ENCODE data around the gene NOC2L. TPM values are rescaled to one million over a fixed set of nuclear protein-coding genes. Genes with fewer than 3 reads are reported as not detected.
A peak's percentile ranks its signal among the peaks of the same experiment; 100 is the strongest.

NOC2L gene
- total RNA-seq, 3 donors from 2014 or later (not counting 1 experiment from before 2014, with no cell fraction given) = 61.4 to 66.0 (median 61.8) TPM

DNA sequence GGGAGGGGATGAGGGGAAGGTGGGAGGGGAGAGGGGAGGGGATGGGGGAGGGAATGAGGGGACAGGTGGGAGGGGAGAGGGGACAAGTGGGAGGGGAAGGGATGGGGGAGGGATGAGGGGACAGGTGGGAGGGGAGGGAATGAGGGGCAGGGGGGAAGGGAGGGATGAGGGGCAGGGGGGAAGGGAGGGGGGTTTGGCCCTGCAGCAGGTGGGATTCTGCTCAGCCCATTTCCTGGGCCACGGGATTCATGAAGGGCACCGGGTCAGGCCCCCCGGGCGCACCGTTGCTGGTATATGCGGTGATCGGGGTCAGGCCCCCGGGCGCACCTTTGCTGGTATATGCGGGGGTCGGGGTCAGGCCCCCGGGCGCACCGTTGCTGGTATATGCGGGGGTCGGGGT lies 50.4 kb downstream of the NOC2L start:
- peaks cover 6 to 12% of the 10 kb centered on the region in 2 donors for H3K4me1 Mint-ChIP-seq
- H3K27ac Mint-ChIP-seq = no peak overlapping the region
- no peaks in the 10 kb centered on the region for H3K36me3 ChIP-seq (ENCODE audit: control insufficient read depth, insufficient read depth, low read length)
- no peak for ATAC-seq
- peaks cover 15% of the 10 kb centered on the region for H3K4me1 ChIP-seq (ENCODE audit: control insufficient read depth, insufficient read depth, low read length)
- no peak overlapping the region for H3K4me3 Mint-ChIP-seq
- peaks cover 18 to 28% of the 10 kb centered on the region in 2 donors for H3K27me3 Mint-ChIP-seq (ENCODE audit: low read depth in 2 of 2)
- no peaks in the 10 kb centered on the region for H3K9me3 Mint-ChIP-seq
- no peak for DNase-seq
- no peak overlapping the region for H3K27ac ChIP-seq (ENCODE audit: low read length)
- WGBS (ENCODE audit: insufficient coverage) = 94% methylated on average over 8 of the region's 16 CpGs
- H3K4me3 ChIP-seq (ENCODE audit: low read length) = no peak overlapping the region
- TF ChIP-seq, protein P1, sequence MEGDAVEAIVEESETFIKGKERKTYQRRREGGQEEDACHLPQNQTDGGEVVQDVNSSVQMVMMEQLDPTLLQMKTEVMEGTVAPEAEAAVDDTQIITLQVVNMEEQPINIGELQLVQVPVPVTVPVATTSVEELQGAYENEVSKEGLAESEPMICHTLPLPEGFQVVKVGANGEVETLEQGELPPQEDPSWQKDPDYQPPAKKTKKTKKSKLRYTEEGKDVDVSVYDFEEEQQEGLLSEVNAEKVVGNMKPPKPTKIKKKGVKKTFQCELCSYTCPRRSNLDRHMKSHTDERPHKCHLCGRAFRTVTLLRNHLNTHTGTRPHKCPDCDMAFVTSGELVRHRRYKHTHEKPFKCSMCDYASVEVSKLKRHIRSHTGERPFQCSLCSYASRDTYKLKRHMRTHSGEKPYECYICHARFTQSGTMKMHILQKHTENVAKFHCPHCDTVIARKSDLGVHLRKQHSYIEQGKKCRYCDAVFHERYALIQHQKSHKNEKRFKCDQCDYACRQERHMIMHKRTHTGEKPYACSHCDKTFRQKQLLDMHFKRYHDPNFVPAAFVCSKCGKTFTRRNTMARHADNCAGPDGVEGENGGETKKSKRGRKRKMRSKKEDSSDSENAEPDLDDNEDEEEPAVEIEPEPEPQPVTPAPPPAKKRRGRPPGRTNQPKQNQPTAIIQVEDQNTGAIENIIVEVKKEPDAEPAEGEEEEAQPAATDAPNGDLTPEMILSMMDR (IDR thresholded peaks at IDR 0.05) = no peak
- intact Hi-C loops (cut with micrococcal nuclease) = no loop called here
- H3K36me3 Mint-ChIP-seq = no peaks in the 10 kb centered on the region
- no peaks in the 10 kb centered on the region for H3K9me3 ChIP-seq (ENCODE audit: control insufficient read depth, insufficient read depth, low read length)
- H3K27me3 ChIP-seq (ENCODE audit: control insufficient read depth, insufficient read depth, low read length) = peaks cover 12% of the 10 kb centered on the region

DNA sequence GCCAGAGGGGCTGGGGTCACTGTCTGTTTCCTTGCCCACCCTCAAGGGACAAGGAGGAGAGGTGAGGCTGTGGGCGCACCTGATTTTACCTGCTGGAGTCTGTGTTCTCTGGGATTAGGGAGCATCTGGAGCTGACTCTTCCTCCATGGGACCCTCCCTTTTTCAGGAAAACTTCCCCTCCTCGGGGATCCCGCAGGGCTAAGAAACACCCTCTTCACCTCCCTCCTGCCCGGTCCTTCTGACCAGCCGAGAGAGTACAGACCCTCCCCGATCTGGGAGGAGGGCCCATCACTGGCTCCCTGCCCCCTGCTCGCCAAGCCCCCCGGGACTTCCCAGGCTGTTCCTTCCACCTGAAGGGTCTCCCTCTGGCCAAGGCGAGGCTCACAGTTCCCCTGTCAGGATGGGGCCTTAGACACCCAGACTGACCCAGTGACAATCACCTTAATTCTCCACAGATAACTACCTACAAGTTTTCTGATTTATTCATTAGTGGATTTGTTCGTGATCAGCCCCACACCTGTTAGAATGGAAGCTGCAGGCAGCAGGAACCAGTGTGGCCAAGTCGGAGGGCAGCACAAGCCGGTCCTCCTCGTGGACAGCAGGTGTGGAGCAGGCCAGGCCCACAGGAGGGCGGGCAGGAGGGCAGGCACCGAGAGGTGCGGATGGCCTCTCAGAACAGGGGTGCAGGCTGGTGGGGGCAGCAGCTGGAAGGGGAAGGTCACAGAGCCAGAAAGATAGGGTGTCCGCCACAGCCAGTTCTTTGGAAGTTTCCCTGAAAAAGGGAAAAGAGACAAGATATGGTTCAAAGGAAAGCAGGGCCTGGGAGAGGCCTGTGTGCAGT lies 51.2 kb downstream of the NOC2L start:
- H3K4me3 Mint-ChIP-seq = peak overlapping the region; percentile 28

DNA sequence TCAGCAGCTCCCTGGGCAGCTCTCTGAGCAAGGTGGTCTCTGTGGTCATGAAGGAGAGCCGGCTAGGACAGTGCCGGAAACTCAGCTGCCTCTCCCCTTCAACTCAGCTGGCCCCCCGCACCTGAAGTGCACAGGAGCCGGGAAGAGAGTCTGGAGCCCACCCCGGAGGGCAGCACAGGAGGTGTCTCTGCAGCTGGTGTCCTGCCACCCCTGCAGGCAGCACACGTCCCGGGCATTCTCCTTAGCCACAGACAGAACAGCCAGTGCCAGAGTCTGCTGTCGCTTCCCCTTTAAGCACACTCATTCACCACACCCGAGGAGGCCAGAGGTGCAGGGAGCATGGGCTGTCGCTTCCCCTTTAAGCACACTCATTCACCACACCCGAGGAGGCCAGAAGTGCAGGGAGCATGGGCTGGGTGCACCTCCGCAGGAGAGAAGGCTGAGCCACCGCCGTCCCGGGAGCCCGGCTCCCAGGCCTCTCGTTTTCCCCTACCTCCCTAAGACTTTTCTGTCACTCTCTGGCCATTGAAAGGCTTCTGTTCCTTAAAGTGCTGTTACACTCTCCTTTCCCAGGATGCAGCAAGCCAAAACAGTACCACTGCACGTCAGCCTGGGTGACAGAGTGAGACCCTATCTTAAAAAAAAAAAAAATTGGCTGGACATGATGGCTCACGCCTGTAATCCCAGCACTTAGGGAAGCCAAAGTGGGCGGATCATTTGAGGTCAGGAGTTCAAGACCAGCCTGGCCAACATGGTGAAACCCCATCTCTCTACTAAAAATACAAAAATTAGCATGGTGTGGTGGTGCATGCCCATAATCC lies 52.2 kb downstream of the NOC2L start:
- Mint-ChIP-seq H3K4me3 (peak overlapping the region; percentile 47), H3K27ac (no peak overlapping the region), H3K36me3 (no peaks in the 10 kb centered on the region), H3K4me1 (peaks cover 6 to 12% of the 10 kb centered on the region in 2 donors), H3K27me3 (ENCODE audit: low read depth in 2 of 2) (peaks cover 9 to 25% of the 10 kb centered on the region in 2 donors), H3K9me3 (no peaks in the 10 kb centered on the region)
- peaks cover 16% of the 10 kb centered on the region for H3K4me1 ChIP-seq (ENCODE audit: control insufficient read depth, insufficient read depth, low read length)
- TF ChIP-seq, protein P1 (IDR thresholded peaks at IDR 0.05) = no peak
- no peaks in the 10 kb centered on the region for H3K9me3 ChIP-seq (ENCODE audit: control insufficient read depth, insufficient read depth, low read length)
- no peaks in the 10 kb centered on the region for H3K36me3 ChIP-seq (ENCODE audit: control insufficient read depth, insufficient read depth, low read length)
- intact Hi-C loops (cut with micrococcal nuclease) = no loop called here
- H3K27me3 ChIP-seq (ENCODE audit: control insufficient read depth, insufficient read depth, low read length) = peaks cover 11% of the 10 kb centered on the region
- ATAC-seq (no peak), DNase-seq (peak in 1 of 2 donors; percentile 15)
- no peak overlapping the region for H3K4me3 ChIP-seq (ENCODE audit: low read length)
- H3K27ac ChIP-seq (ENCODE audit: low read length) = no peak overlapping the region
- WGBS (ENCODE audit: insufficient coverage) = 25% methylated on average over 20 of the region's 20 CpGs

More for the DNA sequence above, 51.2 kb downstream of the NOC2L start:
- Mint-ChIP-seq H3K36me3 (no peaks in the 10 kb centered on the region), H3K9me3 (no peaks in the 10 kb centered on the region), H3K27ac (no peak overlapping the region), H3K27me3 (ENCODE audit: low read depth in 2 of 2) (peaks cover 17 to 30% of the 10 kb centered on the region in 2 donors), H3K4me1 (peaks cover 6 to 12% of the 10 kb centered on the region in 2 donors)
- Histone ChIP-seq H3K27ac (ENCODE audit: low read length) (no peak overlapping the region), H3K4me1 (ENCODE audit: control insufficient read depth, insufficient read depth, low read length) (peaks cover 16% of the 10 kb centered on the region), H3K9me3 (ENCODE audit: control insufficient read depth, insufficient read depth, low read length) (no peaks in the 10 kb centered on the region), H3K4me3 (ENCODE audit: low read length) (no peak overlapping the region), H3K27me3 (ENCODE audit: control insufficient read depth, insufficient read depth, low read length) (peaks cover 12% of the 10 kb centered on the region), H3K36me3 (ENCODE audit: control insufficient read depth, insufficient read depth, low read length) (no peaks in the 10 kb centered on the region)
- DNase-seq (peak in 1 of 2 donors; percentile 15), ATAC-seq (no peak)
- intact Hi-C loops (cut with micrococcal nuclease) = no loop called here
- TF ChIP-seq, protein P1 (IDR thresholded peaks at IDR 0.05) = no peak
- 94% methylated on average over 17 of the region's 17 CpGs for WGBS (ENCODE audit: insufficient coverage)
